ENCODE measurements around the gene NECAB3. TPM values are rescaled to one million over a fixed set of nuclear protein-coding genes. Genes with fewer than 3 reads are reported as not detected.

NECAB3 gene
- total and polyA plus RNA-seq, 2 donors (not counting 3 experiments of a cell fraction or from before 2014, with no cell fraction given), result 18.1 to 22.4 TPM

DNA sequence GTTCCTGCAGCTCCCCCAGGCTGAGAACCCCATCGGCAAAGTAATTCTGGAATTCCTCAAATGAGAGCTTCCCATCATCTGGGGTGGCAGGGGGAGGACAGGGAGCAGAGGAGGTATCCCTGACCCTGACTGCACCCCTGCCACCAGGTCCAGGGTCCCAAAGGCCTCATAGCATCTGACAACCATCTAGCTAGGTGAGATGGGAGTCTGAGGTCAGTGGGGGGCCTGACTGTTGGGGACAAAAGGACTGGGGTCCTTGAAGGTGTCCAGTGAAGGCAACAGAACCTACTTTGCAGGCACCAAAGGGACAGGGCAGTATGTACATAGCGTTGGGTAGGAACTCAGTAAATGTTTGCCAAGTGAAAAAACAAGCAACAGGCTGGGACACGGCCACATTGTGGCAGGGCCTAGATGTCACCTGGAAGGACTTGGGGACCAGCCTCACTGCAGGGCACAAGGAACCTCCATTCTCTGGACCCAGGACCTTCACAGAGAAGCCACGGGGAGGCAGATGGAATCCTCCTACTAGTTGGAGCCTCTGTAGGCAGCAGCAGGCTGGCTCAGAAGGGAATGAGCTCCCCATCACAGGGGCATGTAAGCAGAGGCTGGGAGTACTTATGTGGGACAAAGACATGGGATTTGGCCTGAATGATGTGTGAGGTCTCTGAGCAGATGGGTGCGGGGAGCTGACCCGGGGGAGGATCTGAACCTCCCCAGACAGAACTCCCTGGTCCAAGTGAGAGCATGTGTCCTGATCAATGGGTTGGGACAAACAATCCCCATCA lies 3.3 kb downstream of the NECAB3 start:
- Histone ChIP-seq H3K4me2 (ENCODE audit: insufficient read depth, low read length) (no peak overlapping the region), H3K27ac (ENCODE audit: insufficient read depth, low read depth, low read length) (no peak overlapping the region), H3K9me1 (replicated peaks; ENCODE audit: control insufficient read depth, extremely low read depth, insufficient read depth, low read length) (no peaks in the 10 kb centered on the region), H2AFZ (ENCODE audit: low read depth, low read length) (no peak overlapping the region), H3K27me3 (ENCODE audit: control insufficient read depth in 2 of 2, insufficient read depth in 2 of 2, low read length in 2 of 2) (no peaks in the 10 kb centered on the region), H3K9ac (replicated peaks; ENCODE audit: extremely low read depth, insufficient read depth, low read length) (no peak overlapping the region), H3K36me3 (ENCODE audit: control insufficient read depth in 2 of 2, extremely low read depth in 1 of 2, insufficient read depth in 2 of 2, low read length in 2 of 2) (peaks cover 0 to 2% of the 10 kb centered on the region in 2 experiments), H3K4me1 (ENCODE audit: control insufficient read depth, extremely low read depth, insufficient read depth, low read length) (peaks cover 27% of the 10 kb centered on the region), H4K20me1 (replicated peaks; ENCODE audit: control insufficient read depth, extremely low read depth, insufficient read depth, low read length) (no peaks in the 10 kb centered on the region), H3K4me3 (replicated peaks in 1 of 3; ENCODE audit: insufficient read depth in 1 of 3, low read depth in 1 of 3, low read length in 3 of 3) (no peak overlapping the region), H3K79me2 (ENCODE audit: control insufficient read depth, insufficient read depth, low read length) (no peaks in the 10 kb centered on the region), H3K9me3 (replicated peaks; ENCODE audit: control insufficient read depth, insufficient read depth, low read length) (no peaks in the 10 kb centered on the region)
- no TSS peak for BruUV-seq (replicated peaks)
- ChIA-PET CTCF (interaction anchor here (0.8 to 1.0 kb wide), 2 partner anchors 13 to 18 kb away, joined by 3 read pairs; no protein-coding TSS in a partner anchor), POLR2A (no interaction called here)
- dilution Hi-C loops (cut with MboI; ENCODE audit: extremely low pct_ligation_motif_present, low sequenced_read_pairs), result no loop called here
- intact Hi-C loops (cut with micrococcal nuclease), result no loop called here
- DNase-seq (ENCODE audit: low read depth, low spot score) (no peak), FAIRE-seq (no peak)
- TF ChIP-seq POLR2A (IDR thresholded peaks at IDR 0.05; ENCODE audit: low read depth, low read length) (no peak), JUN (IDR thresholded peaks at IDR 0.05; ENCODE audit: borderline replicate concordance, insufficient read depth, insufficient read length, low read depth) (no peak), FOS (IDR thresholded peaks at IDR 0.05; ENCODE audit: borderline replicate concordance, insufficient read depth, low read length) (no peak), MYC (IDR thresholded peaks at IDR 0.05; ENCODE audit: low read depth, low read length) (no peak), GATA2 (IDR thresholded peaks at IDR 0.05; ENCODE audit: insufficient read depth, insufficient read length, low read depth, low read length) (no peak), POLR2AphosphoS5 (IDR thresholded peaks at IDR 0.05; ENCODE audit: insufficient read depth, low read depth, low read length) (no peak), EZH2 (IDR thresholded peaks at IDR 0.05; ENCODE audit: borderline replicate concordance, low read depth, low read length, severe bottlenecking) (no peak)
- TF ChIP-seq, protein P1, sequence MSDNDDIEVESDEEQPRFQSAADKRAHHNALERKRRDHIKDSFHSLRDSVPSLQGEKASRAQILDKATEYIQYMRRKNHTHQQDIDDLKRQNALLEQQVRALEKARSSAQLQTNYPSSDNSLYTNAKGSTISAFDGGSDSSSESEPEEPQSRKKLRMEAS (IDR thresholded peaks at IDR 0.05; ENCODE audit: insufficient read depth, insufficient read length), result no peak
- TF ChIP-seq, protein P2, sequence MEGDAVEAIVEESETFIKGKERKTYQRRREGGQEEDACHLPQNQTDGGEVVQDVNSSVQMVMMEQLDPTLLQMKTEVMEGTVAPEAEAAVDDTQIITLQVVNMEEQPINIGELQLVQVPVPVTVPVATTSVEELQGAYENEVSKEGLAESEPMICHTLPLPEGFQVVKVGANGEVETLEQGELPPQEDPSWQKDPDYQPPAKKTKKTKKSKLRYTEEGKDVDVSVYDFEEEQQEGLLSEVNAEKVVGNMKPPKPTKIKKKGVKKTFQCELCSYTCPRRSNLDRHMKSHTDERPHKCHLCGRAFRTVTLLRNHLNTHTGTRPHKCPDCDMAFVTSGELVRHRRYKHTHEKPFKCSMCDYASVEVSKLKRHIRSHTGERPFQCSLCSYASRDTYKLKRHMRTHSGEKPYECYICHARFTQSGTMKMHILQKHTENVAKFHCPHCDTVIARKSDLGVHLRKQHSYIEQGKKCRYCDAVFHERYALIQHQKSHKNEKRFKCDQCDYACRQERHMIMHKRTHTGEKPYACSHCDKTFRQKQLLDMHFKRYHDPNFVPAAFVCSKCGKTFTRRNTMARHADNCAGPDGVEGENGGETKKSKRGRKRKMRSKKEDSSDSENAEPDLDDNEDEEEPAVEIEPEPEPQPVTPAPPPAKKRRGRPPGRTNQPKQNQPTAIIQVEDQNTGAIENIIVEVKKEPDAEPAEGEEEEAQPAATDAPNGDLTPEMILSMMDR (IDR thresholded peaks at IDR 0.05; ENCODE audit: extremely low read depth in 1 of 2, insufficient read depth in 1 of 2, low read depth in 1 of 2, low read length in 2 of 2), result no peak

All from endothelial cell of umbilical vein (primary cell).